KOPT-K1 (cell line): ENCODE data around the gene SNAP23.

Experiments used
- H3K27ac ChIP-seq: fragments of 200-600 bp; sonication (generic); 2 replicates; pipeline ENCODE4 v1.5.1; 2016; ENCODE audit warnings: antibody characterized with exemption, mild to moderate bottlenecking, low read depth, low read length; ENCODE audit not compliant: poor library complexity, severe bottlenecking
- H3K36me3 ChIP-seq: fragments of 200-600 bp; sonication (generic); 2 replicates; pipeline ENCODE4 v1.5.1; 2017; ENCODE audit warnings: antibody characterized with exemption, mild to moderate bottlenecking, low read length, moderate library complexity; ENCODE audit not compliant: insufficient read depth
- H3K9me3 ChIP-seq: fragments of 200-600 bp; sonication (generic); 2 replicates; pipeline ENCODE4 v1.5.1; 2017; ENCODE audit warnings: antibody characterized with exemption, low read length, mild to moderate bottlenecking; ENCODE audit not compliant: insufficient read depth, poor library complexity, severe bottlenecking

SNAP23 gene

DNA sequence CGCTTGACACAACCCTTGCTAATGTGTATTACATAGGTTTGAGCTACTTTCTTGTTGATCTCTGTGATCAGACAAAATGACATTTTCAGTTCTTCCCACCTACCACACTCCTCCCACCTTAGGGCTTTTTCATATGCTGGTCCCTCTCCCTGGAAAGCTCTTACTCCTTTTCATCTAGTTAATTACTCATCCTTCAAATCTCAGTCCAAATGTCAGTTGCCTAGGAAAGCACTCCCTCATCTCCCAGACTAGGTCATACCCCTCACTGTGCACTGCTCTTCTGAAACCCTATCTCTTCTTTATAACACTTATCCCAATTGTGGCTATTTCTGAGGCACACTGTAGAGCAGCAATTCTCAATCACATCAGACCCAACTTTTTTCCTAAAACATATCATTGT is 11.8 kb upstream of the SNAP23 start:
- Histone ChIP-seq H3K27ac (no peak overlapping the region), H3K36me3 (peaks cover 9% of the 10 kb centered on the region; the same call in 1 of the 2 replicates), H3K9me3 (peaks cover 11% of the 10 kb centered on the region)

DNA sequence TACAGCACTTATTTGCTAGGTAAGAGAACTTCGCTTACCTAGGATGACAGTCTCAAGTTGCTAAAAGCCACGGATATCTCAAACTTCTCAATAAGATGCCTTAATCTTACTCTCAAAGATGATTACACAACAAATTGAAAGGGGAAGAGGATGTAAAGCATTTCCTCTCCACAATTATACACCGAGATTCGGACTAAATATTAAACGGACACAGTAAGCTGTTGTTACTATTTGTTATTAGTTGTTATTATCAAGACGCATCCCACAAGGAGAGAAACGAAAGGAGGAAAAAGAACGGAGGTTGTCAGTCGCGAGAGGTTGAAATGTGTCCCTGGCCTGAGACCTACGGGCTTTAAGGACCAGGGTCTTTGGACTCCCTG is 5.2 kb upstream of the SNAP23 start:
- no peaks in the 10 kb centered on the region for H3K9me3 ChIP-seq
- H3K36me3 ChIP-seq, result no peaks in the 10 kb centered on the region
- H3K27ac ChIP-seq, result peak overlapping the region; percentile 89

DNA sequence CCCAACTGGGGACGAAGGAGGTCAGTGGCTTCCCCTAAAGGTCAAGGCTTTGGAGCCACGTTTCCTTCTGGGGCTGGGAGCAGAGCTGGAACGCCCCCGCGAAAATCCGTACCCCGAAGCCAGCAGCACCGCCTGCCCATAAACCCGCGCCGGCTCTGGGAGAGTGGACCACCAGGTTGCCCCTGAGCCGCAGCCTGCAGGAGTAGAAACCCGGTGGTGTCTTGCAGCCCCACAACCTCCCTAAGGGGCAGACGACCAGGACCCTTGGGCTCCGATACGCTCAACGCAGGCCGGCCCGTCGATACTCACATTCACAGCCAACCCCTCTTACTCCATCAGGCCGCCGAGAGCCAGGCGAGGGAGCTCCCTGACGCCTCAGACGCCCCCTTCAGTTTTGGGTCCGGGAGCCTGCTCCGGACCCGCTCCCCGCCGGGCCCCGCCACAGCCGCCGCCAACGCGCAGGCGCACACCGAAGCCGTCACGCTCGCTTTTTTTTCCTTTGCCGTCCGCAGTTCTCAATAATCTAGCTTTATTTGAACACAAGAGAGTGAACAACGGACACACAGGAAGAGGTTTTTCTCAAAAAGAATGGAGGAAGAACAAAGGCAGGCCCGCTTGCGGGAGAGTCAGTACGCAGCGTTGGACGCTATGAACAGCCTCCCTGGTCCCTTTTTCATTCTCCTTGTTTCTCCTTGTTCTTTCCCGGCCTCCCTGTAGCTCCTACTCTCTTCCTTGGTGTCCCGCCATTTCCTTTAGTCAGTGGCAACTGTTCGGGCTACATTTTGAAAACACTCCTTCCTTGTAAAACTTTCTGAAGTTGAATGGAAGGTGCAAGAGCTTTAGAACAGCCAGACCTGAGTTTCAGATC is 4.5 kb upstream of the SNAP23 start, which contains the start of gene ZNF106:
Gene ZNF106 (minus strand): TSS at position 471 of the 868 bp plus-strand sequence. CDS start 18,852 bp downstream, outside the sequence.
- Histone ChIP-seq H3K9me3 (no peaks in the 10 kb centered on the region), H3K27ac (peak within 1 kb of the TSS; percentile 89), H3K36me3 (no peaks in the 10 kb centered on the region)

DNA sequence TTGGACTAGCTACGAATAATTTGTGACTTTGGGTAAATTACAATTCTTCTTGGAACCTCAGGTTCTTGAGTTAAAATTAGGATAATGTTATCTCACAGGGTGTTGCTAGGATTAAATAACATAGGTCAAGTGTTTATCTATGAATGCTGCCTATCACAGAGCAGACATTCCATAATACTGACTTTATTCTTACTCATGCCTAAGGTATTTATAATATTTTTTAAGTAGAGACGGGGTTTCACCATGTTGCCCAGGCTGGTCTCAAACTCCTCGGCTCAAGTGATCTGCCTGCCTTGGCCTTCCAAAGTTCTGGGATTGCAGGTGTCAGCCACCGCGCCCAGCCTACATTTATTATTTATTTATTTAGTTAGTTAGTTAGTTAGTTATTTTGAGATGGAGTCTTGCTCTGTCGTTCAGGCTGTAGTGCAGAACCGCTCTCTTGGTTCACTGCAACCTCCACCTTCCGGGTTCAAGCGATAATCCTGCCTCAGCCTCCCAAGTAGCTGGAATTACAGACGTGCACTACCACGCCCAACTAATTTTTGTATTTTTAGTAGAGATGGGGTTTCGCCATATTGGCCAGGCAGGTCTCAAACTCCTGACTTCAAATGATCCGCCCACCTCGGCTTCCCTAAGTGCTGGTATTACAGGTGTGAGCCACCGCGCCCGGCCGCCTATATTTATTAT is 3.8 kb upstream of the SNAP23 start:
- Histone ChIP-seq H3K9me3 (no peaks in the 10 kb centered on the region), H3K27ac (peak overlapping the region; percentile 89), H3K36me3 (no peaks in the 10 kb centered on the region)

DNA sequence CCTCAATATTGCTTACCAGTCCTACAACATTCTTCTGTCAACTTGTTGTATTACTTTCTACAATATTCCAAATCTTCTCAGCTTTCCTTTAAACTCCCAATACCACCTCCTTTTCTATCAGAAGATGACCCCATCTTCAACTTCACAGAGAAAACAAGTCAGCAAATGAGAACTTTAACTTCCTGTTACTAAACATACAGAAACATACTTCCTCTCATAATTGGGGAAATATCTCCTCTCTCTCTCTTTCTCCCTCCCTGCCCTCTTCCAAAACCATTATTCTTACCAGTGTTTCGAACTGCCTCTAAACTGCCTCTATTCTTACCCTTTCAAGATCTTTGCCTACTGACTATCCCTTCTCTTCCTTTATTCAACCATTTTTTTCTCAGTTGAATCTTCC is 1.8 kb upstream of the SNAP23 start:
- Histone ChIP-seq H3K27ac (no peak overlapping the region), H3K36me3 (no peaks in the 10 kb centered on the region), H3K9me3 (no peaks in the 10 kb centered on the region)

DNA sequence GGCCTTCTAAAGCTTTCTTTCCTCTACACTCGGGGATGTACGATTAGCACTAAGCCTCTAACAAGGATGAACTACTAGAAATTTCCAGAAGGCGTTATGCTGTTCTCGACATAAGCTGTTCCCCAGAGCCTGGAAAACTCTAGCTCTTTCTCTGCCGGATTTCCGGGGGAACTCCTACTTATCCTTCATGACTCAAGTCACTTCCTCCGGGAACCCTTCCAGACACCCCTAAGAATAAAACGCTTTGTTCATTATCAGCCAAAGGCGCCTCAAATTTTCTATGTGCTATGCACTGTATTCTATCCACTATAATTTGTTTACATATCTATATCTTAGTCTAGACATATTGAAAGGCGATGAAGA is 455 bp upstream of the SNAP23 start:
- H3K27ac ChIP-seq, result no peak overlapping the region

DNA sequence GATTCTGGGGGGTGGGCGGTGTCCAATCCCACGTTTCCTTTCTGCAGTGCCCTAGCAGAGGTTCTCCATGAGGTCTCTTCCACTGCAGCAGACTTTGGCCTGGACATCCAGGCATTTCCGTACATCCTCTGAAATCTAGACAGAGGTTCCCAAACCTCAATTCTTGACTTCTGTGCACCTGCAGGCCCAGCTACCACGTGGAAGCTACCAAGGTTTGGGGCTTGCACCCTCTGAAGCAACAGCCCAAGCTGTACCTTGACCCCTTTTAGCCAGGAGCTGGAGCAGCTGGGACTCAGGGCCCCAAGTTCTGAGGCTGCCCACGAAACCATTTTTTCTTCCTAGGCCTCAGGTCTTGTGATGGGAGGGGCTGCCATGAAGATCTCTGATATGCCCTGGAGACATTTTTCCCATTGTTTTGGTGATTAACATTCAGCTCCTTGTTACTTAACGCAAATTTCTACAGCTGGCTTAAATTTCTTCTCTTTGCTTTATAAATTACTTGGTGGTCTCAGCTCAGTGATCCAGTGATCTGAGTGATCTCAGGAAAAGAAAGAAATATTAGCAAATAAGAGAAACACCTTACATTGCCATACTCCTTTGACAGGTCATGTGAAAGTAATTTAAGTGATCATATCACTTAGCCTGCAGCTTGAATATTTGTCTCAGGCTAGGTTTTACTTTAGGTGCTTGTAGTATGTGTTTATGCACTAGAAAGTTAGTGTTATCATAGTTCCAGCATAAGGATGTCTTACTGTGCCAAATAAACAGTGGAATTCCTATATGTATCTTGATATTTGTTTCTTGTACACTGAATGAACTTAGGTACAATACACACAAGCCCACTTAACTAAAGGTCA is 3.0 kb downstream of the SNAP23 start:
- no peaks in the 10 kb centered on the region; the same call in 1 of the 2 replicates for H3K36me3 ChIP-seq
- H3K27ac ChIP-seq, result no peak overlapping the region
- no peaks in the 10 kb centered on the region for H3K9me3 ChIP-seq

More for the DNA sequence above, 455 bp upstream of the SNAP23 start:
- Histone ChIP-seq H3K36me3 (no peaks in the 10 kb centered on the region; the same call in 1 of the 2 replicates), H3K9me3 (no peaks in the 10 kb centered on the region)

DNA sequence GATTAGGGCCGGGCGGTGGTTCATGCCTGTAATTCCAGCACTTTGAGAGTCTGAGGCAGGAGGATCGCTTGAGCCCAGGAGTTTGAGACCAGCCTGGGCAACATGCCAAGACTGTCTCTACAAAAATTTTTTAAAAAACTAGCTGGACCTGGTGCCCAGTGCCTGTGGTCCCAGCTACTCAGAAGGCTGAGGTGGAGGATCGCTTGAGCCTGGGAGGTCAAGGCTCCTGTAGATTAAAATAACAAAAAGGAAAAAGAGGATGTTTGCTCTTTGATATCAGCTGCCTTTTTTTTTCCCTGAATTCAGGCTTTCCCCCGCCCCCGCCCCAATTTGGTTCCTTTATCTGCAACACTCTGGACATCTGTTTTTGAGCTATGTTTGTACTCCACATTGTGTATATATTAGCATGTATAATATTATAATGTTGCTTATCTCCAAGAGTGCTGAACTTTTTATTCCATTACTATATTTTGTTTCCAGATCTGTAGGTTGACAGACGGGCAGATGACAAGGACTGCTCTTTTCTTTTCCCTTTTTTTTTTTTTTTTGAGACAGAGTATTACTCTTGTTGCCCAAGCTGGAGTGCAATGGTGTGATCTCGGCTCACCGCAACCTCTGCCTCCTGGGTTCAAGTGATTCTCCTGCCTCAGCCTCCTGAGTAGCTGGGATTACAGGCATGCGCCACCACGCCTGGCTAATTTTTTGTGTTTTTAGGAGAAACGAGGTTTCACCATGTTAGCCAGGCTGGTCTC is 4.6 kb downstream of the SNAP23 start:
- no peaks in the 10 kb centered on the region for H3K9me3 ChIP-seq
- no peaks in the 10 kb centered on the region; the same call in 1 of the 2 replicates for H3K36me3 ChIP-seq
- no peak overlapping the region for H3K27ac ChIP-seq

DNA sequence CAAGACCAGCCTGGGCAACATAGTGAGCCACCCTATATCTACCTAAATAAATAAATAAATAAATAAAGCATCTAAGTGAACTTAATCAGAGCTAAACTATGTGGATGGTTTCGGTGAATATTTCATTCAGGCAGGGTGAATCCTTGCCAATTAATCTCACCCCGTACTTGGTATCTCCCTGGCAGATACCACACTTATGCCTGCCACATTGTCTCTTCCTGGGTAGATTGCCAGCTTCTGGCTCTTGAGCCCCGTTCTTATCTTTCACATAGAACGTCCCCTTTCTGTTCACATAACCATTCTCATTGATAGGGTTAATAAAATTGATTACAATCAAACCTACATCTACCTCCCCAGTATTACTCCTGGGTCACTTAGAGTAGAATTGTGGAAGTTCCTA is 7.0 kb downstream of the SNAP23 start:
- H3K27ac ChIP-seq, result no peak overlapping the region
- no peaks in the 10 kb centered on the region; the same call in 1 of the 2 replicates for H3K36me3 ChIP-seq
- no peaks in the 10 kb centered on the region for H3K9me3 ChIP-seq

DNA sequence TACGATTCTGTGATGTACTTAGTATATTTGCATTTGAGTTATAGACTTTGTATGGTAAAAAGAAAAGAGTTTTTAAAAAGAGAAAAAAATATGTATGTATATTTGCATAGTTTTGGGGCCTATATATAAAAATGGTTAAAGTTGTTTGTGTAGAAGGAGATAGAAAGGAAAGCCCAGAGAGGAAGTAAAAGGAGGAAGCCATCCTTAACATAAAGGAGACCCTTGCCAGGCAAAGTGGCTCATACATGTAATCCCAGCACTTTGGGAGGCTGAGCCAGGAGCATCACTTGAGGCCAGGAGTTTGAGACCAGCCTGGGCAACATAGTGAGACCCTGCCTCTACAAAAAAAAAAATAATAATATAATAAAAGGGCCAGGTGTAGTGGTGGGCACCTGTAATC is 8.4 kb downstream of the SNAP23 start:
- H3K36me3 ChIP-seq, result no peaks in the 10 kb centered on the region; the same call in 1 of the 2 replicates
- no peaks in the 10 kb centered on the region for H3K9me3 ChIP-seq
- no peak overlapping the region for H3K27ac ChIP-seq

DNA sequence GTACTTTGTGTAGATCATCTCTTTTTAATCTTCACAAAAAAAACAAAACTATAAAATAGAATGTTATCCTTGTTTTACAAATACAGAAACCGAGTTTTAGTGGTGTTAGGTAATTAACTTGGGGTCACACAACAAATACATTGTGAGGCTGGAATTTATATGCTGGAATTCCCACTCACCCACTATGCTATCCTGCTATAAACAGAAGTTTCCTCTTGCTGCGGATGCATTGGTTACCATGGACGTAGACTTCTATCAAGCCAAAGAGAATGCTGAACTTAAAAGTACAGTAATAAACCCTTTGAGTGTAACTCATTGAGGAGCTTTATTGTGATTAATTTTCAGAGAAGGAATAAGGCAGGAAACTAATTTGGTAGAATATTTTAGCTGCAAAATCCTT is 9.2 kb downstream of the SNAP23 start:
- H3K36me3 ChIP-seq, result no peaks in the 10 kb centered on the region

DNA sequence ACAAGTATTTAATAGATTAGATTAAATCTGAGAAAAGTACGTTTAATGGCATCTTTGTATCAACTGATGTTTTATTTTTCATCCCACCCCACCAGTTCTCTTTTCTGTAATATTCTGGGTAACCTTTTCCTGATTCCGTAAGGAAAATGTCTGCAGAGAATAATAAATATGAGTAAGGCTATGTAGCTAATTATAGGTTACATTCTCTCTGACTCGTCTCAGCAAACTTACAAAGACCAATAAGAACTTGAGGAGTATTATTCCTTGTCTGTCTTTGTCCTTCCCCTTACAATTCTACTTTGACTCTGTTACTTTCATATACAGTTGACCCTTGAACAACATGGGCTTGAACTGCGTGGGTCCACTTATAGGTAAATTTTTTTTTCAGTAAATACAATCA is 12.1 kb downstream of the SNAP23 start:
- H3K9me3 ChIP-seq, result no peaks in the 10 kb centered on the region
- no peak overlapping the region for H3K27ac ChIP-seq
- peaks cover 5% of the 10 kb centered on the region; the same call in 1 of the 2 replicates for H3K36me3 ChIP-seq

More for the DNA sequence above, 9.2 kb downstream of the SNAP23 start:
- no peaks in the 10 kb centered on the region for H3K9me3 ChIP-seq
- H3K27ac ChIP-seq, result no peak overlapping the region

DNA sequence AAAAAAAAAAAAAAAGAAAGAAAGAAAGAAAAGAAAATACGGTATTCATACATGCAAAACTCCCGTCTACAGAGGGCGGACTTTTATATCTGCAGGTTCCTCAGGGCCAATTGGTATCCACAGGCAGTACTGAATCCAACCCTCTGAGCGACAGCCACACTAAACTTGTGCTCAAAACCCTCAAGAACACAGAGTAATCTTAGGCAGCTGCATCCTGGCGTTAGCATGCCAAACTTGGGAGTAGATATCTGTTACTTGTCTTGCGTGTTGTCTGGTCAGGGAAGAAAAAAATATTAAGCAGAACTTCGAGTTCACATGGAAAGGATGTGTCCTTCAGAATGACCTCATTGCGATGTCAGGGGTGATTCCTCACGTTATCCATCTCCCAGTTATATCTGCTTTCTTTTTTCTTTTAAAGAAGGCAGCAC is 12.8 kb downstream of the SNAP23 start:
- no peaks in the 10 kb centered on the region for H3K9me3 ChIP-seq
- H3K27ac ChIP-seq, result no peak overlapping the region
- H3K36me3 ChIP-seq, result peaks cover 9% of the 10 kb centered on the region; the same call in 1 of the 2 replicates
